ENCODE data around the gene SLAMF6. TPM values are rescaled to one million over a fixed set of nuclear protein-coding genes. Genes with fewer than 3 reads are reported as not detected.
A peak's percentile ranks its signal among the peaks of the same experiment; 100 is the strongest.
"Not testable (repeated sequence)": the region's sequence is repeated elsewhere in the genome, so short reads cannot be mapped to it uniquely, and the experiment has no call there.

SLAMF6 gene
- total RNA-seq (10 to 100 TPM; 28.3 to 30.7 TPM), polyA plus RNA-seq (201 TPM)

GRCh38 chr1:160522622-160523345 is at the start of gene SLAMF6:
TSS of gene SLAMF6 (minus strand) at chr1:160523255. CDS start at chr1:160523192, 63 bp downstream.
- Mint-ChIP-seq H3K27ac (peak within 1 kb of the TSS; percentile 87 to 98 (median 94)), H3K9me3 (peaks cover 8 to 25% (median 21%) of the 10 kb centered on the region in 5 donors), H3K36me3 (peaks cover 13 to 50% (median 37%) of the 10 kb centered on the region in 3 donors), H3K27me3 (no peaks in the 10 kb centered on the region), H3K4me3 (peak within 1 kb of the TSS; percentile 95 to 99 (median 96)), H3K4me1 (peaks cover 74 to 90% (median 83%) of the 10 kb centered on the region in 3 donors)
- peaks cover 50% of the 10 kb centered on the region for H3K4me1 ChIP-seq (ENCODE audit: insufficient read depth, low read length)
- H3K4me3 ChIP-seq (ENCODE audit: low read length) = peak within 1 kb of the TSS; percentile 91
- no peaks in the 10 kb centered on the region for H3K27me3 ChIP-seq (ENCODE audit: insufficient read depth, low read length, poor library complexity, severe bottlenecking)
- peak in 4 of 5 donors; percentile 15 to 59 (median 53) for DNase-seq
- ChIA-PET CTCF (interaction anchor here (0.7 to 2.7 kb wide), 6 partner anchors 9 to 84 kb away, joined by 3 to 12 read pairs (median 4); no protein-coding TSS in a partner anchor), POLR2A (interaction anchor here (1.4 to 2.2 kb wide), 2 partner anchors 18 to 54 kb away, joined by 5 to 11 read pairs; no protein-coding TSS in a partner anchor)
- no peaks in the 10 kb centered on the region for H3K36me3 ChIP-seq (ENCODE audit: insufficient read depth, low read length)
- no peaks in the 10 kb centered on the region for H3K9me3 ChIP-seq (ENCODE audit: low read length)
- peak within 1 kb of the TSS; percentile 62 for H3K27ac ChIP-seq (ENCODE audit: low read depth, low read length)

- Histone ChIP-seq H3K9me3 (ENCODE audit: low read length) (no peaks in the 10 kb centered on the region), H3K27ac (ENCODE audit: low read depth, low read length) (no peak overlapping the region), H3K4me3 (ENCODE audit: low read length) (no peak overlapping the region), H3K4me1 (ENCODE audit: insufficient read depth, low read length) (peaks cover 100% of the 10 kb centered on the region), H3K27me3 (ENCODE audit: insufficient read depth, low read length, poor library complexity, severe bottlenecking) (no peaks in the 10 kb centered on the region), H3K36me3 (ENCODE audit: insufficient read depth, low read length) (no peaks in the 10 kb centered on the region)
- no peaks in the 10 kb centered on the region for H3K9me3 Mint-ChIP-seq
- peaks cover 27 to 49% (median 32%) of the 10 kb centered on the region in 3 donors for H3K36me3 Mint-ChIP-seq
- ChIA-PET POLR2A (interaction anchor here (1.0 kb wide), 1 partner anchor 137 kb away, joined by 3 read pairs; no protein-coding TSS in a partner anchor), CTCF (interaction anchor here (1.1 kb wide), 1 partner anchor 36 kb away, joined by 3 read pairs; no protein-coding TSS in a partner anchor)
- no peaks in the 10 kb centered on the region for H3K27me3 Mint-ChIP-seq
- peak overlapping the region; percentile 79 to 99 (median 94) for H3K27ac Mint-ChIP-seq
- no peak for DNase-seq
- peaks cover 94 to 100% (median 99%) of the 10 kb centered on the region in 3 donors for H3K4me1 Mint-ChIP-seq
- peak overlapping the region in 5 of 7 donors; percentile 17 to 83 (median 63) for H3K4me3 Mint-ChIP-seq
These were observed 47.8 kb upstream of the SLAMF6 start for GRCh38 chr1:160570840-160571239.

- Mint-ChIP-seq H3K4me3 (peak overlapping the region; percentile 5 to 73 (median 64)), H3K27me3 (no peaks in the 10 kb centered on the region), H3K9me3 (no peaks in the 10 kb centered on the region), H3K36me3 (peaks cover 30 to 56% (median 39%) of the 10 kb centered on the region in 3 donors), H3K27ac (peak overlapping the region; percentile 90 to 99 (median 95)), H3K4me1 (peaks cover 93 to 100% (median 99%) of the 10 kb centered on the region in 3 donors)
- H3K27ac ChIP-seq (ENCODE audit: low read depth, low read length) = no peak overlapping the region
- no peak for DNase-seq
- no peak overlapping the region for H3K4me3 ChIP-seq (ENCODE audit: low read length)
- peaks cover 100% of the 10 kb centered on the region for H3K4me1 ChIP-seq (ENCODE audit: insufficient read depth, low read length)
- no peaks in the 10 kb centered on the region for H3K27me3 ChIP-seq (ENCODE audit: insufficient read depth, low read length, poor library complexity, severe bottlenecking)
- CTCF ChIA-PET = interaction anchor here (1.1 kb wide), 2 partner anchors 8 to 37 kb away, joined by 3 read pairs; no protein-coding TSS in a partner anchor
- no peaks in the 10 kb centered on the region for H3K9me3 ChIP-seq (ENCODE audit: low read length)
- POLR2A ChIA-PET = interaction anchor here (0.5 to 1.0 kb wide), 2 partner anchors 126 to 139 kb away, joined by 3 read pairs; no protein-coding TSS in a partner anchor
- H3K36me3 ChIP-seq (ENCODE audit: insufficient read depth, low read length) = no peaks in the 10 kb centered on the region
These were observed 46.8 kb upstream of the SLAMF6 start for GRCh38 chr1:160569806-160570205.

- peak; percentile 40 to 87 (median 79) for DNase-seq
- Mint-ChIP-seq H3K36me3 (peaks cover 36 to 66% (median 42%) of the 10 kb centered on the region in 3 donors), H3K27me3 (no peaks in the 10 kb centered on the region), H3K27ac (peak overlapping the region; percentile 90 to 99 (median 96)), H3K4me3 (peak overlapping the region; percentile 35 to 75 (median 63)), H3K9me3 (peaks cover 0 to 4% (median 3%) of the 10 kb centered on the region in 5 donors), H3K4me1 (peaks cover 93 to 100% (median 99%) of the 10 kb centered on the region in 3 donors)
- H3K36me3 ChIP-seq (ENCODE audit: insufficient read depth, low read length) = no peaks in the 10 kb centered on the region
- H3K27me3 ChIP-seq (ENCODE audit: insufficient read depth, low read length, poor library complexity, severe bottlenecking) = no peaks in the 10 kb centered on the region
- H3K27ac ChIP-seq (ENCODE audit: low read depth, low read length) = peak overlapping the region; percentile 62
- H3K9me3 ChIP-seq (ENCODE audit: low read length) = peaks cover 3% of the 10 kb centered on the region
- H3K4me3 ChIP-seq (ENCODE audit: low read length) = peak overlapping the region; percentile 23
- ChIA-PET CTCF (interaction anchor here (0.6 to 2.8 kb wide), 7 partner anchors 10 to 51 kb away, joined by 3 to 11 read pairs (median 4); no protein-coding TSS in a partner anchor), POLR2A (interaction anchor here (0.9 to 1.8 kb wide), 6 partner anchors 8 to 29 kb away, joined by 3 to 38 read pairs (median 5); partner anchors contain the start of gene CD84)
- peaks cover 95% of the 10 kb centered on the region for H3K4me1 ChIP-seq (ENCODE audit: insufficient read depth, low read length)
These were observed 45.0 kb upstream of the SLAMF6 start for GRCh38 chr1:160567858-160568682.

GRCh38 chr1:160567341-160567740 is 44.3 kb upstream of the SLAMF6 start:
- peaks cover 0 to 11% (median 4%) of the 10 kb centered on the region in 5 donors for H3K9me3 Mint-ChIP-seq
- ChIA-PET CTCF (interaction anchor here (1.2 to 2.8 kb wide), 4 partner anchors 11 to 23 kb away, joined by 3 to 11 read pairs (median 5); no protein-coding TSS in a partner anchor), POLR2A (interaction anchor here (0.8 to 1.8 kb wide), 3 partner anchors 9 to 84 kb away, joined by 3 to 6 read pairs (median 3); no protein-coding TSS in a partner anchor)
- peak overlapping the region; percentile 62 for H3K27ac ChIP-seq (ENCODE audit: low read depth, low read length)
- H3K4me1 Mint-ChIP-seq = peaks cover 93 to 100% (median 99%) of the 10 kb centered on the region in 3 donors
- DNase-seq = no peak
- H3K9me3 ChIP-seq (ENCODE audit: low read length) = peaks cover 7% of the 10 kb centered on the region
- no peaks in the 10 kb centered on the region for H3K27me3 ChIP-seq (ENCODE audit: insufficient read depth, low read length, poor library complexity, severe bottlenecking)
- no peaks in the 10 kb centered on the region for H3K36me3 ChIP-seq (ENCODE audit: insufficient read depth, low read length)
- H3K36me3 Mint-ChIP-seq = peaks cover 39 to 68% (median 45%) of the 10 kb centered on the region in 3 donors
- peaks cover 88% of the 10 kb centered on the region for H3K4me1 ChIP-seq (ENCODE audit: insufficient read depth, low read length)
- peak overlapping the region; percentile 43 to 75 (median 63) for H3K4me3 Mint-ChIP-seq
- no peaks in the 10 kb centered on the region for H3K27me3 Mint-ChIP-seq
- peak overlapping the region; percentile 23 for H3K4me3 ChIP-seq (ENCODE audit: low read length)
- peak overlapping the region; percentile 90 to 99 (median 96) for H3K27ac Mint-ChIP-seq

- H3K4me1 ChIP-seq (ENCODE audit: insufficient read depth, low read length) = peaks cover 88% of the 10 kb centered on the region
- Mint-ChIP-seq H3K27ac (peak overlapping the region; percentile 79 to 99 (median 96)), H3K27me3 (no peaks in the 10 kb centered on the region), H3K9me3 (peaks cover 0 to 13% (median 6%) of the 10 kb centered on the region in 5 donors), H3K4me3 (peak overlapping the region; percentile 43 to 69 (median 57)), H3K4me1 (peaks cover 95 to 100% (median 99%) of the 10 kb centered on the region in 3 donors), H3K36me3 (peaks cover 35 to 64% (median 35%) of the 10 kb centered on the region in 3 donors)
- ChIA-PET CTCF (interaction anchor here (1.0 to 6.2 kb wide), 6 partner anchors 9 to 137 kb away, joined by 3 to 34 read pairs (median 10); no protein-coding TSS in a partner anchor), POLR2A (interaction anchor here (0.7 to 0.8 kb wide), 3 partner anchors 9 to 23 kb away, joined by 3 read pairs; no protein-coding TSS in a partner anchor)
- no peaks in the 10 kb centered on the region for H3K36me3 ChIP-seq (ENCODE audit: insufficient read depth, low read length)
- H3K27me3 ChIP-seq (ENCODE audit: insufficient read depth, low read length, poor library complexity, severe bottlenecking) = no peaks in the 10 kb centered on the region
- H3K9me3 ChIP-seq (ENCODE audit: low read length) = peaks cover 7% of the 10 kb centered on the region
- H3K27ac ChIP-seq (ENCODE audit: low read depth, low read length) = no peak overlapping the region
- DNase-seq = no peak
- H3K4me3 ChIP-seq (ENCODE audit: low read length) = no peak overlapping the region
These were observed 42.5 kb upstream of the SLAMF6 start for GRCh38 chr1:160565564-160565963.

- Mint-ChIP-seq H3K9me3 (peaks cover 0 to 13% (median 8%) of the 10 kb centered on the region in 5 donors), H3K4me1 (peaks cover 97 to 100% (median 100%) of the 10 kb centered on the region in 3 donors), H3K27ac (peak overlapping the region; percentile 21 to 95 (median 78)), H3K4me3 (peak overlapping the region in 6 of 7 donors; percentile 13 to 86 (median 37)), H3K36me3 (peaks cover 32 to 67% (median 34%) of the 10 kb centered on the region in 3 donors)
- ChIA-PET POLR2A (interaction anchor here (0.8 to 1.3 kb wide), 2 partner anchors 11 to 14 kb away, joined by 3 to 6 read pairs; no protein-coding TSS in a partner anchor), CTCF (interaction anchor here (1.8 to 6.2 kb wide), 3 partner anchors 14 to 43 kb away, joined by 4 to 34 read pairs (median 20); no protein-coding TSS in a partner anchor)
- not testable (repeated sequence) for H3K9me3 ChIP-seq (ENCODE audit: low read length); H3K4me3 ChIP-seq (ENCODE audit: low read length); H3K27me3 ChIP-seq (ENCODE audit: insufficient read depth, low read length, poor library complexity, severe bottlenecking); H3K36me3 ChIP-seq (ENCODE audit: insufficient read depth, low read length); DNase-seq; H3K27ac ChIP-seq (ENCODE audit: low read depth, low read length); H3K27me3 Mint-ChIP-seq
- peaks cover 87% of the 10 kb centered on the region for H3K4me1 ChIP-seq (ENCODE audit: insufficient read depth, low read length)
These were observed 40.2 kb upstream of the SLAMF6 start for GRCh38 chr1:160563230-160563629.
